Suprapubic skin (tissue), 4 donors: Measurements from ENCODE around the gene LANCL2. TPM values are rescaled to one million over a fixed set of nuclear protein-coding genes. Genes with fewer than 3 reads are reported as not detected.
A peak's percentile ranks its signal among the peaks of the same experiment; 100 is the strongest.

Experiments
- DNase-seq, 2 donors: peaks; one replicate each; pipeline ENCODE4 v3.0.0-alpha.2; 2019; ENCODE audit warnings: low spot score in 2 of 2
- H3K27ac ChIP-seq: fragments of 200-600 bp; sonication (generic); one replicate; pipeline ENCODE4 v1.5.1; 2019
- H3K27me3 ChIP-seq: fragments of 200-600 bp; sonication (generic); one replicate; pipeline ENCODE4 v1.5.1; 2019
- H3K36me3 ChIP-seq: fragments of 200-600 bp; sonication (generic); one replicate; pipeline ENCODE4 v1.5.1; 2019
- H3K4me1 ChIP-seq: fragments of 200-600 bp; sonication (generic); one replicate; pipeline ENCODE4 v1.5.1; 2019
- H3K4me3 ChIP-seq: fragments of 200-600 bp; sonication (generic); one replicate; pipeline ENCODE4 v1.5.1; 2019; ENCODE audit warnings: mild to moderate bottlenecking
- H3K9me3 ChIP-seq: fragments of 200-600 bp; sonication (generic); one replicate; pipeline ENCODE4 v1.5.1; 2019
- EP300 ChIP-seq: sonication (generic); formaldehyde crosslinking; IDR thresholded peaks from one replicate; pipeline ENCODE4 v1.6.1; 2017; ENCODE audit warnings: antibody characterized with exemption
- POLR2A ChIP-seq, 2 donors: fragments of 450-650 bp; IDR thresholded peaks; one replicate each; pipeline ENCODE4 v1.6.1; 2017; ENCODE audit warnings: antibody characterized with exemption in 2 of 2, mild to moderate bottlenecking in 2 of 2, moderate library complexity in 2 of 2
- POLR2AphosphoS5 ChIP-seq, 3 donors: sonication (generic); formaldehyde crosslinking; IDR thresholded peaks; one replicate each; pipeline ENCODE4 v1.6.1; 2017; ENCODE audit warnings: antibody characterized with exemption in 3 of 3
- WGBS: methylation state at CpG from one replicate; pipeline ENCODE4 v1.1.5; 2018; 5-methylcytosine and 5-hydroxymethylcytosine counted together
- total RNA-seq, 4 donors: library from RNA; depleted of rRNA; stranded (reverse); fragments of >200 nt; gene quantifications; one replicate each; pipeline ENCODE4 v1.1.0, GENCODE V29; 2016
- TF ChIP-seq, protein P1 (sequence below), 2 donors: fragments of 200-600 bp in 1 of 2; fragments of 450-650 bp in 1 of 2; sonication (generic) in 1 of 2; IDR thresholded peaks; one replicate each; pipeline ENCODE4 v1.5.1; 2016 to 2019; ENCODE audit warnings: antibody characterized with exemption in 2 of 2, mild to moderate bottlenecking in 1 of 2, moderate library complexity in 1 of 2

Gene LANCL2
- total RNA-seq, 4 donors from 2014 or later = 11.4 to 22.9 (median 17.7) TPM

DNA sequence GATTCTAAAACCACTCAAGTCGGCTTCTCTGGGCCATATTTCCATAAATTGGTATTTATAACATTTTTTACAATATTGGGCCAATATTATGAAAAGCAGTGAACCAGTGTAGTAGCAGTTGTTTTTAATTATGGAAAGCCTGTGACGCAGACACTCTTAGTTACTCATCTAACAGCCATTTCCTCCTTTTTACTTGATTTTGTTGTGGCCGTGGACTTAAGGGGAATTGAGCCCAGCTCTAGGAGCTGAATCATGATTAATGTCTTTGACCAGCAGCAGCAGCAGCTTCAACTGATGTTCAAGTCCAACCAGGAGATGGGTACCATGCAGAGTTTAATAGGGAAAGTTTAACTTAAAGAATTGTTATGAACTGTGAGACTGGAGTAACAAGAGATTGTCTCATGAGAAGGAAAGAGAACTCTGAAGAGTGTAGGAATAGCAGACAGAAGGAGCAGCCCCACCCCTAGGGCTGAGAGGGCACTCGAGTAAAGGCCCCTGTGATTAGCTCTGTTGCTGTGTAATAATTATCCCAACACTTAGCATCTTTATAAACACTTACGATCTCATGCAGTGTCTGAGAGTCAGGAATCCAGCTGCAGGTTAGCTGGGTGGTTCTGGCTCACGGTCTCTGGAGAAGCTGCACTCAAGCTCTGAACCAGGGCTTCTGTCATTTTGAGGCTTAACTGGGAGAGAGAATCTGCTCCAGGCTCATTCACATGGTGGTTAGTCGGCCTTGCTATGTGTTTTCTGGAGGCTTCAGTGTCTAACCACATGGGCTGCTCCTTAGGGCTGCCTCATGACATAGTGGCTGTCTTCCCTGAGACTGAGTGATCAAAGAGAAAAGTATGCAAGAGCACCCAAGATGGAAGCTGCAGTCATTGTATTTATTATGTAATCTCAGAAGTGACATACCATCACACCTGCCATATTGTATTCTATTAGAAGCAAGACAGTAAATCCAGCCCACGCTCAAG, 4.6 kb downstream of the LANCL2 start:
- Histone ChIP-seq H3K36me3 (no peaks in the 10 kb centered on the region), H3K9me3 (no peaks in the 10 kb centered on the region), H3K27ac (peak overlapping the region; percentile 47), H3K4me3 (no peak overlapping the region), H3K27me3 (no peaks in the 10 kb centered on the region), H3K4me1 (peaks cover 24% of the 10 kb centered on the region)
- 72% methylated on average over 7 of the region's 8 CpGs for WGBS
- TF ChIP-seq, protein P1, sequence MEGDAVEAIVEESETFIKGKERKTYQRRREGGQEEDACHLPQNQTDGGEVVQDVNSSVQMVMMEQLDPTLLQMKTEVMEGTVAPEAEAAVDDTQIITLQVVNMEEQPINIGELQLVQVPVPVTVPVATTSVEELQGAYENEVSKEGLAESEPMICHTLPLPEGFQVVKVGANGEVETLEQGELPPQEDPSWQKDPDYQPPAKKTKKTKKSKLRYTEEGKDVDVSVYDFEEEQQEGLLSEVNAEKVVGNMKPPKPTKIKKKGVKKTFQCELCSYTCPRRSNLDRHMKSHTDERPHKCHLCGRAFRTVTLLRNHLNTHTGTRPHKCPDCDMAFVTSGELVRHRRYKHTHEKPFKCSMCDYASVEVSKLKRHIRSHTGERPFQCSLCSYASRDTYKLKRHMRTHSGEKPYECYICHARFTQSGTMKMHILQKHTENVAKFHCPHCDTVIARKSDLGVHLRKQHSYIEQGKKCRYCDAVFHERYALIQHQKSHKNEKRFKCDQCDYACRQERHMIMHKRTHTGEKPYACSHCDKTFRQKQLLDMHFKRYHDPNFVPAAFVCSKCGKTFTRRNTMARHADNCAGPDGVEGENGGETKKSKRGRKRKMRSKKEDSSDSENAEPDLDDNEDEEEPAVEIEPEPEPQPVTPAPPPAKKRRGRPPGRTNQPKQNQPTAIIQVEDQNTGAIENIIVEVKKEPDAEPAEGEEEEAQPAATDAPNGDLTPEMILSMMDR (IDR thresholded peaks at IDR 0.05) = no peak
- no peak for TF ChIP-seq EP300
- no peak for TF ChIP-seq POLR2AphosphoS5 (IDR thresholded peaks at IDR 0.05)
- no peak for TF ChIP-seq POLR2A (IDR thresholded peaks at IDR 0.05)
- no peak for DNase-seq

DNA sequence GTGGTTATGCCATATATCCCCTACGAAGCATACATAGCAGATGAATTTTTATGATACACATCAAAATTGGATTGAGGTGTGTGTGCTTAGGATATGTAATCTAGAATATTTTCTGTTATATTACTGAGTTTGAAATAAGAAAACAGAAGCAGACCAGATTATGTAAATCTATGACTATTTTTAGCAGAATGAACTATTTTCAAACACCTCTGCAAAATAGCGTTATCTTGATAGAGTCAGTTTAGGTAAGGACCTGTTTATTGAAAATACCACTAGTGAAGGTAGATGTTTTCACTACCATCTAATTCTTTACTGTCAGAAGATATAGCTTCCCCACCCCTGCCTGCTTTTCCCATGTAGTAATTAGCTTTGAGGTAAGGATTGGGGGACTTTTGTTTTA, 9.1 kb downstream of the LANCL2 start:
- H3K4me3 ChIP-seq = no peak overlapping the region
- H3K36me3 ChIP-seq = no peaks in the 10 kb centered on the region
- H3K9me3 ChIP-seq = no peaks in the 10 kb centered on the region
- H3K27me3 ChIP-seq = no peaks in the 10 kb centered on the region
- H3K4me1 ChIP-seq = peaks cover 7% of the 10 kb centered on the region
- DNase-seq = no peak
- 87% methylated on average over 2 of the region's 2 CpGs for WGBS
- no peak overlapping the region for H3K27ac ChIP-seq
- no peak for TF ChIP-seq POLR2A (IDR thresholded peaks at IDR 0.05)
- no peak for TF ChIP-seq EP300
- TF ChIP-seq POLR2AphosphoS5 (IDR thresholded peaks at IDR 0.05) = no peak
- TF ChIP-seq, protein P1 (IDR thresholded peaks at IDR 0.05) = no peak

DNA sequence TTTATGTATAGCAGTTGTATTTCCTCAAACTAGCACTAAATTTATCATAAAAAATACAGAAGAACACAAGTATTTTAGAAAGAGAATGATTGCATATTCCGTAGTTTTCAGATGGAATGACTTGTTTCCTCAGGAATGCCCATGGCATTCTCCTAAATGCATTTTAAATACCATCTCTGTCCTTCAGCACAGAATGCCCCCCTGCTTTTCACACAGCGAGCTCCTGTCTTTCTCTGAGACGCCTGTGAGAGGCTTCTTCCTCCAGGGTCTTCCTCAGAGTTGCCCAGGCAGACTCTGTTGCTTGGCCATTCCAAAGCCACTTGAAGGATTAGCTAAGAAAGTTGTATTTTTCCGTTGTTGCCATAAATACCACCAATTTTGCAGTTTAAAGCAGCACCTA, 10.1 kb downstream of the LANCL2 start:
- no peaks in the 10 kb centered on the region for H3K27me3 ChIP-seq
- TF ChIP-seq, protein P1 (IDR thresholded peaks at IDR 0.05) = no peak
- TF ChIP-seq POLR2A (IDR thresholded peaks at IDR 0.05) = no peak
- TF ChIP-seq EP300 = no peak
- no peak for TF ChIP-seq POLR2AphosphoS5 (IDR thresholded peaks at IDR 0.05)
- H3K4me1 ChIP-seq = peaks cover 7% of the 10 kb centered on the region
- 87% methylated on average over 4 of the region's 4 CpGs for WGBS
- no peak overlapping the region for H3K27ac ChIP-seq
- H3K4me3 ChIP-seq = no peak overlapping the region
- no peaks in the 10 kb centered on the region for H3K36me3 ChIP-seq
- DNase-seq = no peak
- no peaks in the 10 kb centered on the region for H3K9me3 ChIP-seq

DNA sequence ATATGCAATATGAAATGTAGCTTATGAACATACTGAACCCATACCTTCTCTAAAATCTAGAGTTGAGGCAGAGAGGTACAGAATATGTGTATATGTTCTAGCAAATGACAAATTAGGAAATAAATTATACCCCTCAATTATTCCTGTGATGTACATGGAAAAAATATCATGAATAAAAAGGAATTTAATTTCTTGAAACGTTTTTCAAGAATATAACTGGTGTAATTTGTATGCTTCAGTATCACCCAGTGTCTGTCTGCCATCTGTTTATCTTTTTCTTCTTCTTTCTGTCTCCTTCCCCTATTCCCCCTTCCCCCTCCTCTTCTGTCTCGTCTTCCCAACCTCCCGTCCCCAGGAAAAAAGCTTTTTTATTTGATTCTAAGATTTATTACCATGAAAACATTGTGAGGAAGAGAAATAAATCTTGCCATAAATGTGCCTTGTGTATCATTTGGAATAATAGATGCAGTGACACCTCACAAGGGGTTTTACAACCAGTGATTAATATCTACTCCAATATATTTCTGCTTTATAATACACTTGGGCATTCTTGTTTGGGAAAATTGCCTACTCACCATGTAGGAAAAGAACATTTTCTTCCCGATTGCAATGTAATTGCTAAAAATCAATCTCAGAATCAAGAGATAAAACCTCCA, 12.2 kb downstream of the LANCL2 start:
- TF ChIP-seq POLR2A (IDR thresholded peaks at IDR 0.05) (no peak), POLR2AphosphoS5 (IDR thresholded peaks at IDR 0.05) (no peak)
- H3K4me1 ChIP-seq = no peaks in the 10 kb centered on the region
- H3K27ac ChIP-seq = no peak overlapping the region
- no peaks in the 10 kb centered on the region for H3K36me3 ChIP-seq
- no peaks in the 10 kb centered on the region for H3K9me3 ChIP-seq
- DNase-seq = no peak
- no peaks in the 10 kb centered on the region for H3K27me3 ChIP-seq
- H3K4me3 ChIP-seq = no peak overlapping the region
- 70% methylated on average over 4 of the region's 4 CpGs for WGBS

DNA sequence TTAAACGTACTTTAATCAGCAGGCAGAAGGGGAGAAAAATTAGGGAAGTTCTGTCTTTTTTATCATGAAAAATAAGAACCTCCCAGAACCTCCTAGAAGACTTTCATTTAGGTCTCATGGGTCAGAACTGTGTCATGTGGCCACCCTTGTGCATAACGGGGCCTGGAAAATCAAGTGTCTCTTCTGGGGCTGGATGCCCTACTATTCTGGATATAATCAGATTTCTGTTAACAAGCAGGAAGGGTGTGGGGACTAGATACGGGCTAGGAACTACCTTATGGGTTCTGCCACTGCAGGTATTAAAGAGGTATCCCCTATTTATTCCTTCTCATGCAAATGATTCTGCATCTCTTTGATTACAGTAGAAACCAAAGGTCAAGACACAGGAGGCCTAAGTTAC, 14.1 kb downstream of the LANCL2 start:
- no peaks in the 10 kb centered on the region for H3K4me1 ChIP-seq
- DNase-seq = no peak
- 79% methylated on average over 3 of the region's 3 CpGs for WGBS
- no peak overlapping the region for H3K27ac ChIP-seq
- TF ChIP-seq POLR2AphosphoS5 (IDR thresholded peaks at IDR 0.05) (no peak), POLR2A (IDR thresholded peaks at IDR 0.05) (no peak), EP300 (no peak)
- TF ChIP-seq, protein P1 (IDR thresholded peaks at IDR 0.05) = no peak
- H3K9me3 ChIP-seq = no peaks in the 10 kb centered on the region
- no peaks in the 10 kb centered on the region for H3K27me3 ChIP-seq
- no peaks in the 10 kb centered on the region for H3K36me3 ChIP-seq
- no peak overlapping the region for H3K4me3 ChIP-seq
